Caco-2 (cell line): ENCODE results near the gene CSK. TPM values are rescaled to one million over a fixed set of nuclear protein-coding genes. Genes with fewer than 3 reads are reported as not detected.

ENCODE experiments used
- BruUV-seq: library from RNA; stranded (reverse); fragments of 400-500 nt; replicated peaks from 2 replicates; lab custom pipeline; 2021; lab: Mats Ljungman, UMichigan
- CTCF ChIA-PET: fragments of 300-600 bp; sonication (Branson Sonifier 250); formaldehyde crosslinking; loops from one replicate; lab custom pipeline; 2022; ENCODE audit warnings: antibody characterized with exemption; lab: Charles Lee
- POLR2A ChIA-PET: fragments of 300-600 bp; sonication (Branson Sonifier 250); formaldehyde crosslinking; loops from one replicate; lab custom pipeline; 2022; ENCODE audit warnings: antibody characterized with exemption; lab: Charles Lee
- DNase-seq, 2 experiments: peaks; one replicate each; pipeline versions ENCODE4 v3.0.0 to v3.0.0-alpha.2; 2020 to 2022
- H3K27me3 ChIP-seq: replicated peaks from 2 replicates; pipeline ENCODE4 v1.6.0; 2011; ENCODE audit warnings: low read length; ENCODE audit not compliant: control insufficient read depth, insufficient read depth
- H3K36me3 ChIP-seq: 2 replicates; pipeline ENCODE4 v1.5.1; 2011; ENCODE audit warnings: low read length; ENCODE audit not compliant: control insufficient read depth, insufficient read depth
- H3K4me1 ChIP-seq: fragments of 250-450 bp; sonication (Bioruptor Pico); 2 replicates; pipeline ENCODE4 v1.5.1; 2020; ENCODE audit warnings: mild to moderate bottlenecking
- H3K4me3 ChIP-seq: 2 replicates; pipeline ENCODE4 v1.5.1; 2011; ENCODE audit warnings: low read depth, mild to moderate bottlenecking, control low read depth, low read length
- H3K9me3 ChIP-seq: fragments of 250-450 bp; sonication (Bioruptor Pico); 2 replicates; pipeline ENCODE4 v1.5.1; 2020; ENCODE audit warnings: mild to moderate bottlenecking, moderate library complexity
- H3K27ac Mint-ChIP-seq: one replicate; pipeline ENCODE4 v1.8.0; 2022; ENCODE audit warnings: mixed read lengths; ENCODE audit not compliant: unreplicated experiment
- H3K27me3 Mint-ChIP-seq: one replicate; pipeline ENCODE4 v1.8.0; 2022; ENCODE audit warnings: mixed read lengths; ENCODE audit not compliant: insufficient read depth, unreplicated experiment
- H3K36me3 Mint-ChIP-seq: one replicate; pipeline ENCODE4 v1.8.0; 2022; ENCODE audit warnings: mild to moderate bottlenecking, mixed read lengths; ENCODE audit not compliant: insufficient read depth, unreplicated experiment
- H3K4me1 Mint-ChIP-seq: one replicate; pipeline ENCODE4 v1.8.0; 2022; ENCODE audit warnings: low read depth, mixed read lengths; ENCODE audit not compliant: unreplicated experiment
- H3K4me3 Mint-ChIP-seq: one replicate; pipeline ENCODE4 v1.8.0; 2022; ENCODE audit warnings: mild to moderate bottlenecking, moderate library complexity, mixed read lengths; ENCODE audit not compliant: unreplicated experiment
- H3K9me3 Mint-ChIP-seq: one replicate; pipeline ENCODE4 v1.8.0; 2022; ENCODE audit warnings: mixed read lengths; ENCODE audit not compliant: unreplicated experiment
- CTCF ChIP-seq, 2 experiments: fragments of 200-600 bp in 1 of 2; IDR thresholded peaks; 1 replicate in 1 of 2; 2 replicates in 1 of 2; pipeline versions ENCODE4 v1.5.1 to v1.8.0; 2011 to 2022; ENCODE audit warnings: antibody characterized with exemption in 1 of 2, control low read depth in 1 of 2, inconsistent platforms in 1 of 2, low read depth in 1 of 2, low read length in 1 of 2, mild to moderate bottlenecking in 1 of 2, moderate library complexity in 1 of 2; ENCODE audit not compliant: insufficient read depth in 1 of 2, severe bottlenecking in 1 of 2, unreplicated experiment in 1 of 2
- intact Hi-C: fragments of 100-400 bp; cut with micrococcal nuclease; formaldehyde crosslinking; loops from one replicate; pipeline ENCODE4 v1.10.0; 2022; ENCODE audit not compliant: unreplicated experiment
- total RNA-seq: library from RNA; stranded (reverse); gene quantifications from 2 replicates; pipeline ENCODE4 v1.2.3, GENCODE V29; 2022

The CSK gene
- total RNA-seq, 1 experiment from 2014 or later = 62.7 TPM

GRCh38 chr15:74827614-74828013 lies 45.7 kb downstream of the CSK start:
- Mint-ChIP-seq H3K4me3 (no peak overlapping the region), H3K27ac (no peak overlapping the region), H3K27me3 (peaks cover 10% of the 10 kb centered on the region), H3K36me3 (no peaks in the 10 kb centered on the region), H3K9me3 (no peaks in the 10 kb centered on the region), H3K4me1 (no peaks in the 10 kb centered on the region)
- ChIA-PET CTCF (no interaction called here), POLR2A (no interaction called here)
- intact Hi-C loops = no loop called here
- H3K4me1 ChIP-seq = no peaks in the 10 kb centered on the region
- no peak for DNase-seq
- H3K36me3 ChIP-seq = no peaks in the 10 kb centered on the region
- H3K27me3 ChIP-seq = peaks cover 1% of the 10 kb centered on the region; the same call in 1 of the 2 replicates
- H3K4me3 ChIP-seq = no peak overlapping the region
- H3K9me3 ChIP-seq = no peaks in the 10 kb centered on the region
- TF ChIP-seq CTCF (IDR thresholded peaks at IDR 0.05; ENCODE audit: insufficient read depth in 1 of 2, low read depth in 1 of 2, low read length in 1 of 2, severe bottlenecking in 1 of 2, unreplicated experiment in 1 of 2) = no peak
- no TSS peak for BruUV-seq

GRCh38 chr15:74828835-74829234 lies 47.0 kb downstream of the CSK start:
- H3K4me1 Mint-ChIP-seq = no peaks in the 10 kb centered on the region
- H3K36me3 Mint-ChIP-seq = no peaks in the 10 kb centered on the region
- no peaks in the 10 kb centered on the region for H3K9me3 Mint-ChIP-seq
- no TSS peak for BruUV-seq
- no peak overlapping the region for H3K27ac Mint-ChIP-seq
- H3K27me3 Mint-ChIP-seq = peaks cover 4% of the 10 kb centered on the region
- H3K9me3 ChIP-seq = no peaks in the 10 kb centered on the region
- H3K4me3 ChIP-seq = no peak overlapping the region
- peaks cover 1% of the 10 kb centered on the region; the same call in 1 of the 2 replicates for H3K27me3 ChIP-seq
- no peaks in the 10 kb centered on the region for H3K4me1 ChIP-seq
- DNase-seq = no peak
- ChIA-PET POLR2A (no interaction called here), CTCF (no interaction called here)
- no peaks in the 10 kb centered on the region for H3K36me3 ChIP-seq
- TF ChIP-seq CTCF (IDR thresholded peaks at IDR 0.05; ENCODE audit: insufficient read depth in 1 of 2, low read depth in 1 of 2, low read length in 1 of 2, severe bottlenecking in 1 of 2, unreplicated experiment in 1 of 2) = no peak
- H3K4me3 Mint-ChIP-seq = no peak overlapping the region
- intact Hi-C loops = no loop called here

GRCh38 chr15:74829486-74829885 lies 47.6 kb downstream of the CSK start:
- Mint-ChIP-seq H3K27me3 (peaks cover 2% of the 10 kb centered on the region), H3K27ac (no peak overlapping the region), H3K9me3 (no peaks in the 10 kb centered on the region), H3K4me1 (no peaks in the 10 kb centered on the region), H3K36me3 (no peaks in the 10 kb centered on the region), H3K4me3 (no peak overlapping the region)
- TF ChIP-seq CTCF (IDR thresholded peaks at IDR 0.05; ENCODE audit: insufficient read depth in 1 of 2, low read depth in 1 of 2, low read length in 1 of 2, severe bottlenecking in 1 of 2, unreplicated experiment in 1 of 2) = no peak
- Histone ChIP-seq H3K27me3 (peaks cover 1% of the 10 kb centered on the region; the same call in 1 of the 2 replicates), H3K9me3 (no peaks in the 10 kb centered on the region), H3K36me3 (no peaks in the 10 kb centered on the region), H3K4me1 (no peaks in the 10 kb centered on the region), H3K4me3 (no peak overlapping the region)
- POLR2A ChIA-PET = no interaction called here
- no peak for DNase-seq
- CTCF ChIA-PET = no interaction called here
- no TSS peak for BruUV-seq
- intact Hi-C loops = no loop called here
